ENCODE measurements around the gene OR10G4.

OR10G4 gene

DNA sequence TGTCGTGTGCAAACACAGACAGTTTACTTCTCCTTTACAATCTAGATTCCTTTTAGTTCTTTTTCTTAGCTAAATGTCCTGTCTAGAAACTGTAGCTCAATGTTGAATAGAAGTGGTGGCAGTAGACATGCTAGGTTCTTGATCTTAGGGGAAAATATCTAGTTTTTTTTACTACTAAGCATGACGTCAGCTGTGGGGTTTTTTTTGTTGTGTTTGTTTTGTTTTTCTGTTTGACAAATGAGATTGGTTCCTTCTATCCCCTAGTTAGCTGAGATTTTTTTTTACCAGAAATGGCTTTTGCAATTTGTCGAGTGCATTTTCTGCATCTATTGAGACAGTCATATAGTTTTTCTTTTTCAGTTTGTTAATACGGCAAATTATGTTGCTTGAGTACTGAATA is 30.6 kb downstream of the OR10G4 start:
- Histone ChIP-seq H3K36me3 (ENCODE audit: control insufficient read depth, insufficient read depth, low read length) (no peaks in the 10 kb centered on the region), H3K27ac (ENCODE audit: low read depth, low read length) (no peak overlapping the region), H3K4me3 (ENCODE audit: low read length) (no peak overlapping the region), H2BK15ac (replicated peaks; ENCODE audit: low read depth) (no peak overlapping the region), H3K79me1 (ENCODE audit: low read length) (no peaks in the 10 kb centered on the region), H3K56ac (ENCODE audit: low read length) (no peak overlapping the region), H3K4ac (ENCODE audit: low read depth, low read length) (no peak overlapping the region), H3K18ac (ENCODE audit: low read length) (no peak overlapping the region), H3K23ac (ENCODE audit: low read length) (no peak overlapping the region), H2BK120ac (ENCODE audit: low read depth, low read length) (no peak overlapping the region), H3K4me1 (ENCODE audit: control insufficient read depth, low read depth, low read length) (no peaks in the 10 kb centered on the region), H3K27me3 (ENCODE audit: insufficient read depth, low read length, poor library complexity) (no peaks in the 10 kb centered on the region), H2BK5ac (ENCODE audit: low read length) (no peak overlapping the region), H3K4me2 (ENCODE audit: low read length) (no peak overlapping the region), H4K8ac (ENCODE audit: low read depth, low read length) (no peak overlapping the region), H2AK5ac (ENCODE audit: low read length) (no peak overlapping the region), H3K79me2 (ENCODE audit: control insufficient read depth, insufficient read depth, low read length) (no peaks in the 10 kb centered on the region), H4K5ac (ENCODE audit: low read length) (no peak overlapping the region), H3K9ac (ENCODE audit: low read length) (no peak overlapping the region)
- DNase-seq = no peak
- no CpG with 5 or more reads among the region's 4 CpGs for WGBS (ENCODE audit: extremely low coverage, insufficient coverage, low lambda C conversion rate)

DNA sequence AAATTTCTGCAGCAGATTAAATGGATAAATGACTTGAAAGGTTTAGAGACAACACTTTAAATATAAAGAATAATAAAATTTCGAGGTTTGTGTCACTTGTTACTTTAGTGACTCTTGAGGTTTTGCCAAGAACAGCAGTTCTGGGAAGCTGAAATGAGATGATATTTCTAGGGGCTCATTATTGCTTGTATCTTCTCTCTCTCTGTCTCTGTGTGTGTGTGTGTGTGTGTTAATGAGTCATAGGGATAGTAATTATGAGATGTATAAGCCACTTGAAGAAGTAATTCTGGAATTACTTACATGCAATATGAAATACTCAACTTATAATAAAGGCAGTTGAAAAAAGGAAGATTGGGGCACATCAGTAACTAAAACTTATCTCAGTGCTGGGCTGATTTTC is 38.0 kb downstream of the OR10G4 start:
- Histone ChIP-seq H2BK120ac (ENCODE audit: low read depth, low read length) (no peak overlapping the region), H2AK5ac (ENCODE audit: low read length) (no peak overlapping the region), H3K79me2 (ENCODE audit: control insufficient read depth, insufficient read depth, low read length) (no peaks in the 10 kb centered on the region), H3K4me1 (ENCODE audit: control insufficient read depth, low read depth, low read length) (no peaks in the 10 kb centered on the region), H2BK5ac (ENCODE audit: low read length) (no peak overlapping the region), H4K8ac (ENCODE audit: low read depth, low read length) (no peak overlapping the region), H3K23ac (ENCODE audit: low read length) (no peak overlapping the region), H3K4me2 (ENCODE audit: low read length) (no peak overlapping the region), H3K9ac (ENCODE audit: low read length) (no peak overlapping the region), H3K79me1 (ENCODE audit: low read length) (no peaks in the 10 kb centered on the region), H3K18ac (ENCODE audit: low read length) (no peak overlapping the region), H3K27me3 (ENCODE audit: insufficient read depth, low read length, poor library complexity) (no peaks in the 10 kb centered on the region), H3K27ac (ENCODE audit: low read depth, low read length) (no peak overlapping the region), H2BK15ac (replicated peaks; ENCODE audit: low read depth) (no peak overlapping the region), H3K4ac (ENCODE audit: low read depth, low read length) (no peak overlapping the region), H4K5ac (ENCODE audit: low read length) (no peak overlapping the region), H3K36me3 (ENCODE audit: control insufficient read depth, insufficient read depth, low read length) (no peaks in the 10 kb centered on the region), H3K56ac (ENCODE audit: low read length) (no peak overlapping the region), H3K4me3 (ENCODE audit: low read length) (no peak overlapping the region)
- no CpG with 5 or more reads among the region's 1 CpG for WGBS (ENCODE audit: extremely low coverage, insufficient coverage, low lambda C conversion rate)
- no peak for DNase-seq

DNA sequence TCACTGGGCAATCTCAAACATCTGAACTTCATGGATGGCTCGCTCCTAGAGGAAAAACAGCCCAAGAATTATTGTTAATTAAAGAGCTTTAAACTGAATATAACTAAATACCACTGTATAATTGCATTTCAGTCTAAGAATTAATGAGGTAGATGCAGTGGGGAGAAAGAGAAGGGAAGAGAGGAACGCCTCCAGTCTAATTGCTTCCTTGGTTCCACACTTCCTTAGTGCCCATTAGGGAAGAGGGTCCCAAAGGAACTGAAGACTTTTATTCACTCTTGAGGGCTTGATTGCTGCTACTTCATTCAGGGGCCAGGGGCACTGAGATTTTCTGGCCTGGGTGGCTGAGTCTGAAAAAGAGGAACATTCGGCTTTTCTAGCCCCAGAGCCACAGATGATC is 40.2 kb downstream of the OR10G4 start:
- DNase-seq = no peak
- Histone ChIP-seq H3K27me3 (ENCODE audit: insufficient read depth, low read length, poor library complexity) (no peaks in the 10 kb centered on the region), H2BK15ac (replicated peaks; ENCODE audit: low read depth) (no peak overlapping the region), H3K4me3 (ENCODE audit: low read length) (no peak overlapping the region), H3K4me1 (ENCODE audit: control insufficient read depth, low read depth, low read length) (no peaks in the 10 kb centered on the region), H3K79me2 (ENCODE audit: control insufficient read depth, insufficient read depth, low read length) (no peaks in the 10 kb centered on the region), H3K4me2 (ENCODE audit: low read length) (no peak overlapping the region), H3K27ac (ENCODE audit: low read depth, low read length) (no peak overlapping the region), H3K18ac (ENCODE audit: low read length) (no peak overlapping the region), H3K56ac (ENCODE audit: low read length) (no peak overlapping the region), H3K4ac (ENCODE audit: low read depth, low read length) (no peak overlapping the region), H3K79me1 (ENCODE audit: low read length) (no peaks in the 10 kb centered on the region), H4K8ac (ENCODE audit: low read depth, low read length) (no peak overlapping the region), H4K5ac (ENCODE audit: low read length) (no peak overlapping the region), H3K23ac (ENCODE audit: low read length) (no peak overlapping the region), H3K9ac (ENCODE audit: low read length) (no peak overlapping the region), H3K36me3 (ENCODE audit: control insufficient read depth, insufficient read depth, low read length) (no peaks in the 10 kb centered on the region), H2BK120ac (ENCODE audit: low read depth, low read length) (no peak overlapping the region), H2BK5ac (ENCODE audit: low read length) (no peak overlapping the region), H2AK5ac (ENCODE audit: low read length) (no peak overlapping the region)
- no CpG with 5 or more reads among the region's 3 CpGs for whole genome bisulfite sequencing (ENCODE audit: extremely low coverage, insufficient coverage, low lambda C conversion rate)

All from mesendoderm (in vitro differentiated cells).